Liver (tissue), 9 donors: ENCODE results near the gene SPTBN5. TPM values are rescaled to one million over a fixed set of nuclear protein-coding genes. Genes with fewer than 3 reads are reported as not detected.

Experiments used
- DNase-seq: peaks from one replicate; pipeline ENCODE4 v3.0.0-alpha.2; 2017; ENCODE audit warnings: low spot score
- H3K27ac ChIP-seq, 2 donors: one replicate each; pipeline ENCODE4 v1.7.0; 2013; ENCODE audit warnings: inconsistent platforms in 2 of 2, low read length in 2 of 2, control low read depth in 1 of 2, low read depth in 1 of 2, mild to moderate bottlenecking in 1 of 2
- H3K27me3 ChIP-seq, 4 donors: one replicate each; pipeline versions ENCODE4 v1.6.1 to v1.7.0; 2013; ENCODE audit warnings: low read length in 3 of 4, inconsistent platforms in 1 of 4, mild to moderate bottlenecking in 1 of 4, moderate library complexity in 1 of 4; ENCODE audit not compliant: control insufficient read depth in 4 of 4, insufficient read depth in 4 of 4
- H3K36me3 ChIP-seq, 4 donors: one replicate each; pipeline versions ENCODE4 v1.6.1 to v1.7.0; 2013; ENCODE audit warnings: low read length in 3 of 4, mild to moderate bottlenecking in 3 of 4, low read depth in 1 of 4, moderate library complexity in 1 of 4; ENCODE audit not compliant: control insufficient read depth in 4 of 4, insufficient read depth in 3 of 4
- H3K4me1 ChIP-seq, 4 donors: one replicate each; pipeline versions ENCODE4 v1.6.1 to v1.7.0; 2013; ENCODE audit warnings: low read length in 3 of 4, mild to moderate bottlenecking in 3 of 4, moderate library complexity in 1 of 4; ENCODE audit not compliant: control insufficient read depth in 4 of 4, insufficient read depth in 4 of 4
- H3K4me3 ChIP-seq, 3 donors: one replicate each; pipeline versions ENCODE4 v1.6.1 to v1.7.0; 2013; ENCODE audit warnings: low read length in 3 of 3, control low read depth in 1 of 3, low read depth in 1 of 3, mild to moderate bottlenecking in 1 of 3
- H3K9ac ChIP-seq, 2 donors: one replicate each; pipeline ENCODE4 v1.7.0; 2013; ENCODE audit warnings: low read length in 2 of 2, mild to moderate bottlenecking in 2 of 2, moderate library complexity in 2 of 2, control low read depth in 1 of 2, low read depth in 1 of 2
- H3K9me3 ChIP-seq, 4 donors: one replicate each; pipeline versions ENCODE4 v1.6.1 to v1.7.0; 2013; ENCODE audit warnings: low read length in 3 of 4; ENCODE audit not compliant: control insufficient read depth in 4 of 4
- ATF3 ChIP-seq: IDR thresholded peaks from 2 replicates; pipeline ENCODE4 v1.6.1; 2016; ENCODE audit warnings: antibody characterized with exemption
- EGR1 ChIP-seq, 2 donors: IDR thresholded peaks; 2 replicates each; pipeline ENCODE4 v1.6.1; 2016 to 2018; ENCODE audit warnings: antibody characterized with exemption in 2 of 2, low read depth in 2 of 2
- FOXA2 ChIP-seq: IDR thresholded peaks from 2 replicates; pipeline ENCODE4 v1.6.1; 2016; ENCODE audit warnings: antibody characterized with exemption
- GABPA ChIP-seq, 2 donors: IDR thresholded peaks in 1 of 2; conservative IDR thresholded peaks in 1 of 2; 2 replicates each; pipeline ENCODE4 v1.6.1; 2016; ENCODE audit warnings: antibody characterized with exemption in 2 of 2, mild to moderate bottlenecking in 1 of 2, moderate library complexity in 1 of 2
- HNF4A ChIP-seq, 2 donors: conservative IDR thresholded peaks; 2 replicates each; pipeline ENCODE4 v1.6.1; 2016; ENCODE audit warnings: antibody characterized with exemption in 2 of 2, mild to moderate bottlenecking in 2 of 2
- HNF4G ChIP-seq: IDR thresholded peaks from 2 replicates; pipeline ENCODE4 v1.6.1; 2016; ENCODE audit warnings: antibody characterized with exemption
- JUND ChIP-seq, 2 donors: IDR thresholded peaks; 2 replicates each; pipeline ENCODE4 v1.6.1; 2016; ENCODE audit warnings: antibody characterized with exemption in 2 of 2
- MAX ChIP-seq: IDR thresholded peaks from 2 replicates; pipeline ENCODE4 v1.6.1; 2016; ENCODE audit warnings: antibody characterized with exemption
- NR2F2 ChIP-seq: IDR thresholded peaks from 2 replicates; pipeline ENCODE4 v1.6.1; 2016; ENCODE audit warnings: antibody characterized with exemption
- RAD21 ChIP-seq, 2 donors: IDR thresholded peaks; 2 replicates each; pipeline ENCODE4 v1.6.1; 2016; ENCODE audit warnings: antibody characterized with exemption in 2 of 2, mild to moderate bottlenecking in 2 of 2
- REST ChIP-seq: IDR thresholded peaks from 2 replicates; pipeline ENCODE4 v1.6.1; 2016; ENCODE audit warnings: antibody characterized with exemption, mild to moderate bottlenecking
- SP1 ChIP-seq: IDR thresholded peaks from 2 replicates; pipeline ENCODE4 v1.6.1; 2018; ENCODE audit warnings: antibody characterized with exemption, mild to moderate bottlenecking
- YY1 ChIP-seq: IDR thresholded peaks from 2 replicates; pipeline ENCODE4 v1.6.1; 2016; ENCODE audit warnings: antibody characterized with exemption, mild to moderate bottlenecking
- WGBS: extraction: QIAGEN DNeasy Blood & Tissue Kit; methylation state at CpG from one replicate; pipeline ENCODE4 v1.1.7; 2013; 5-methylcytosine and 5-hydroxymethylcytosine counted together
- polyA plus RNA-seq, 2 donors: library from polyadenylated mRNA; stranded (reverse) in 1 of 2; unstranded in 1 of 2; fragments of 200-250 nt in 1 of 2; fragments of >200 nt in 1 of 2; fragmentation: Nextera tagmentation in 1 of 2; extraction: Ambion mirVana in 1 of 2; gene quantifications; one replicate each; pipeline versions ENCODE4 v1.2.1 to v1.2.3, GENCODE V29; 2013 to 2015
- total RNA-seq, 2 donors: library from RNA; depleted of rRNA; stranded (reverse); fragments of >200 nt; gene quantifications; one replicate each; pipeline ENCODE4 v1.2.3, GENCODE V29; 2014
- TF ChIP-seq, protein P1 (sequence below): fragments of 150-350 bp; IDR thresholded peaks from 2 replicates; pipeline ENCODE4 v1.5.1; 2017; ENCODE audit warnings: improper control_type of control experiment, low read depth, low read length; ENCODE audit not compliant: missing input control
- donor health status: healthy.
- donor health status: healthy.
- donor health status: healthy.
- donor health status: healthy.
- donor health status: healthy.

The SPTBN5 gene
- total and polyA plus RNA-seq, 4 donors = 0.12 to 1.7 (median 0.17) TPM

DNA sequence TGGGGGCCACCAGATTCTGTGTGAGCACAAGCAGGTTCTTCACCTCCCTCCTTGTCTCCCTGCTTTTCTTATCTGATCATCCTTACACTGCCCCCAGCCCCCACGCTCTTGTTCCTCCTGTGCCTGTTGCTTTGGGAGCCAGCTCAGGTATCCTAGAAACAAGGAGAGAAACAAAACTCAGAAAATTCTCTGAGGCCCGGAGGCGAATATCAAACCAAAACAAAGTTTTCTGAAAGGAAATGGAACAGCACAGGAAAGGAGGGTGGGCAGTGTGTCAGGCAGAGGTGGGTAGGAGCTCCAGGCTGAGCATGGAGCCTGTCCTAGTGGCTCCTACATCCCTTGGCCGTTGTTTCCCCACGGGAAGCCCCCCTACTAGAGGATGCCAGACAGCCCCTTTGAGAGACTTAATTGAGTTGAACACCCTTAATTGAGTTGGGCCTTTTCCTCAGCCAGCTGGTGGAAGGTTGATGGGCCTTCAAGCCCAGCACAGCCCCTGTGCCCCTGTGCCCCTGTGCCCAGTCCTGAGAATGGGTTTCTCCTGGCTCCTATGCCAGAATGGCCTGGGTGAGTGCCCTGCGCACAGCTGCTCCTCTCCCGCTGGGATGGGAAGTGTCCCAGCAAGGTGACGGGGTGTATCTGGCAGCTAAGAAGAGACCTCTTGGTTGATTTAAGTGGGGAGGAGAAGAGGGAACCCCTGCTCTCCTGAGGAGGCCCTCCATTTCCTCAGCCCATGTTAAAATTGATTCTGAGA, 88.8 kb downstream of the SPTBN5 start:
- WGBS = 84% methylated on average over 8 of the region's 8 CpGs
- no peak for DNase-seq

GRCh38 chr15:41804361-41804760, 89.5 kb downstream of the SPTBN5 start:
- H3K9ac ChIP-seq = no peak overlapping the region
- DNase-seq = no peak
- H3K4me1 ChIP-seq = no peaks in the 10 kb centered on the region
- H3K4me3 ChIP-seq = no peak overlapping the region
- H3K9me3 ChIP-seq = no peaks in the 10 kb centered on the region
- no peaks in the 10 kb centered on the region for H3K27me3 ChIP-seq
- no peak for TF ChIP-seq SP1
- TF ChIP-seq JUND (IDR thresholded peaks at IDR 0.05) = no peak
- TF ChIP-seq HNF4G = no peak
- no peak for TF ChIP-seq HNF4A (conservative IDR thresholded peaks at IDR 0.05)
- TF ChIP-seq REST = no peak
- TF ChIP-seq NR2F2 = no peak
- no peak for TF ChIP-seq EGR1 (IDR thresholded peaks at IDR 0.05; ENCODE audit: low read depth in 2 of 2)
- no peak for TF ChIP-seq FOXA2
- no peak for TF ChIP-seq YY1
- TF ChIP-seq MAX = no peak
- TF ChIP-seq GABPA (IDR thresholded peaks at IDR 0.05 in 1 of 2, conservative IDR thresholded peaks at IDR 0.05 in 1 of 2) = no peak
- TF ChIP-seq ATF3 = no peak
- peaks cover 0 to 3% (median 0%) of the 10 kb centered on the region in 4 donors for H3K36me3 ChIP-seq
- H3K27ac ChIP-seq = no peak overlapping the region
- WGBS = 97% methylated on average over 2 of the region's 2 CpGs

More for the DNA sequence above, 88.8 kb downstream of the SPTBN5 start:
- peaks cover 0 to 3% (median 0%) of the 10 kb centered on the region in 4 donors for H3K36me3 ChIP-seq
- no peak overlapping the region for H3K9ac ChIP-seq
- no peaks in the 10 kb centered on the region for H3K27me3 ChIP-seq
- no peaks in the 10 kb centered on the region for H3K4me1 ChIP-seq
- no peak overlapping the region for H3K27ac ChIP-seq
- TF ChIP-seq RAD21 (IDR thresholded peaks at IDR 0.05) = no peak
- no peaks in the 10 kb centered on the region for H3K9me3 ChIP-seq
- H3K4me3 ChIP-seq = no peak overlapping the region

GRCh38 chr15:41801850-41802455, 91.9 kb downstream of the SPTBN5 start:
- H3K36me3 ChIP-seq = peaks cover 0 to 3% (median 0%) of the 10 kb centered on the region in 4 donors
- H3K9ac ChIP-seq = no peak overlapping the region
- no peaks in the 10 kb centered on the region for H3K9me3 ChIP-seq
- WGBS = 97% methylated on average over 3 of the region's 3 CpGs
- H3K27ac ChIP-seq = no peak overlapping the region
- no peaks in the 10 kb centered on the region for H3K4me1 ChIP-seq
- no peak for DNase-seq
- no peak overlapping the region for H3K4me3 ChIP-seq
- no peaks in the 10 kb centered on the region for H3K27me3 ChIP-seq
- TF ChIP-seq HNF4A (conservative IDR thresholded peaks at IDR 0.05) (no peak), FOXA2 (no peak), HNF4G (no peak), GABPA (IDR thresholded peaks at IDR 0.05 in 1 of 2, conservative IDR thresholded peaks at IDR 0.05 in 1 of 2) (no peak), SP1 (no peak), REST (no peak)
- TF ChIP-seq, protein P1, sequence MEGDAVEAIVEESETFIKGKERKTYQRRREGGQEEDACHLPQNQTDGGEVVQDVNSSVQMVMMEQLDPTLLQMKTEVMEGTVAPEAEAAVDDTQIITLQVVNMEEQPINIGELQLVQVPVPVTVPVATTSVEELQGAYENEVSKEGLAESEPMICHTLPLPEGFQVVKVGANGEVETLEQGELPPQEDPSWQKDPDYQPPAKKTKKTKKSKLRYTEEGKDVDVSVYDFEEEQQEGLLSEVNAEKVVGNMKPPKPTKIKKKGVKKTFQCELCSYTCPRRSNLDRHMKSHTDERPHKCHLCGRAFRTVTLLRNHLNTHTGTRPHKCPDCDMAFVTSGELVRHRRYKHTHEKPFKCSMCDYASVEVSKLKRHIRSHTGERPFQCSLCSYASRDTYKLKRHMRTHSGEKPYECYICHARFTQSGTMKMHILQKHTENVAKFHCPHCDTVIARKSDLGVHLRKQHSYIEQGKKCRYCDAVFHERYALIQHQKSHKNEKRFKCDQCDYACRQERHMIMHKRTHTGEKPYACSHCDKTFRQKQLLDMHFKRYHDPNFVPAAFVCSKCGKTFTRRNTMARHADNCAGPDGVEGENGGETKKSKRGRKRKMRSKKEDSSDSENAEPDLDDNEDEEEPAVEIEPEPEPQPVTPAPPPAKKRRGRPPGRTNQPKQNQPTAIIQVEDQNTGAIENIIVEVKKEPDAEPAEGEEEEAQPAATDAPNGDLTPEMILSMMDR = no peak
